HL-60/S4 (cell line): ENCODE measurements around the gene NDC80.

Experiments
- in situ Hi-C: fragments of 300-500 bp; cut with MboI; formaldehyde crosslinking; loops from 2 replicates; pipeline ENCODE4 v1.14.3; 2022; ENCODE audit warnings: low sequenced_read_pairs

NDC80 gene

DNA sequence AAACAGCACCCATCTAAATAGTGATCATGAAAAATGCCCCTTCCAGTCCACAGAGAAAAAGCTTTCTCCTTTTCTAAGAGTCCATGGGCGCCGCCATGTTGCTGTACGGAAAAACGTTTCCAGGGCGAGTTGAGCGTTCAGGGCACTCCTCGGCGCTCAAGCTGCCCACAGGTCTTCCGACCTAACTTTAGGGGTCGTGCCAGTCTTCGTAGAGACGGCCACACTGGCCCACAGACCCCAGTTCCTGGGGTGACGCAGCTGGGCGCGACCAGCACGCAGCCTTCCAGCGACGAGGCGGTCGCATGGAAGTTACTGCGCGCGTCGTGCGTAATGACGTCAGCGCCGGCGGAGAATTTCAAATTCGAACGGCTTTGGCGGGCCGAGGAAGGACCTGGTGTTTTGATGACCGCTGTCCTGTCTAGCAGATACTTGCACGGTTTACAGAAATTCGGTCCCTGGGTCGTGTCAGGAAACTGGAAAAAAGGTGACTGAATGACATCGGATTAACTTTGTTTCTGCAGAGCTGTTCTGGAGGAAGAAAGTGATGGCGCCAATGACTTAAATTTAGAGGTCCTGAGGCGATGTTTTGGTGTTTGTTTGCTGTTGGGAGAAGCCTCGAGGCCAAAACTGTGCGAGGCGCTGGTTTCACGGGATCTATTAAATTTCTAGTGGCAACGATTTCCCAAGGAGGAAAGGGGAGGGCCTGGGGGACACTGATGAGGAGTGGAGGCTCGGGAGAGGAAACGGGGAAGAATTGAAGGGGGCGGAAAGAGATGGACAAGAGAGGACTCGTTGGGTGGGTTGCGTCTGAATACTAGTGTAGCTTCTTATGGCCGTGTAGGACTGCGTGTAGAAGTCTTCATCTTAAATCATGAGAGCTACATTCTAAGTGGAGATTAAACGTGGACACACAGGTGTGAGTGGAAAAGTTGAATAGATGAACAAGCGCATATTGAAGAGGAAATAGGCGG is at the start of gene NDC80, which contains the start of gene METTL4:
Gene NDC80, plus strand, starts transcription at position 358 of the 971 bp plus-strand sequence. CDS start 1,429 bp downstream, outside the sequence.
Gene METTL4, minus strand, starts transcription at position 306 of the 971 bp plus-strand sequence. CDS start 4,289 bp downstream, outside the sequence.
- in situ Hi-C loops: no loop called here

DNA sequence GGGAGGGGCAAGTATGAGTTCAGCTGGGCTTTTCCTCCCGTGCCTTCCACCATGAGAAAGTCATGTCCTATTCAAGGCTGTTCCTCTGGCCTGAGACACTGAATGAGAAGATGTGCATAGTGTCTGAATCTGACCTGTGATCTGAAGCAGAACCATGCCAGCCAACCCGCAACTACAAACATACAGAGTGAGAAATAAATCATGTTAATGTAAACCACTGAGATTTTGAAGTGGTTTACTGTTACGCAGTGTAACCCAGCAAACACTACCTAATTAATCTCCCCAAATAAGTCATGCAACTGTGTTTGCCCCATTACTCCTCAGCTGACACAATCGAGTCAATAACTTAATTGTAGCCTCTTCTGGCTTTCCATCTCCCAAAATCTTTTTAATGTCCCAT is 49.2 kb upstream of the NDC80 start:
- in situ Hi-C loops: no loop called here

DNA sequence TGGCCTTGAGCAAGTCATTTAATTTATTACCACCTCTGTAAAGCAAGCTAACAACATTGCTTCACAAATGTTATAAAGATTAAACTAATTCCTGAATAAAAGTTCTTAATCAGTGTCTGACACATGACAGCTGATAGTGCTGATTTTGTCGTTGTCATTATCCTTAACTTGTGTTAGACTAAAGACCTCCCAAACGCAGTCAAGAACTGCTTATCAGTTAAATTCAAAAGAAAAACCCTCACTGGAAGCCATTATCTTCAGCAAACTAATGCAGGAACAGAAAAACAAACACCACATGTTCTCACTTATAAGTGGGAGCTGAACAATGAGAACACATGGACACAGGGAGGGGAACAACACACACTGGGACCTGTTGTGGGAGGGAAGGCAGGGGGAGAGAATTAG is 46.6 kb upstream of the NDC80 start:
- in situ Hi-C loops: loop anchor here (25.0 kb wide), 1 partner anchor 412 kb away; no protein-coding TSS in a partner anchor

- in situ Hi-C loops: loop anchor here (25.0 kb wide), 1 partner anchor 414 kb away; no protein-coding TSS in a partner anchor
Observed at GRCh38 chr18:2526329-2526728, 45.0 kb upstream of the NDC80 start.

DNA sequence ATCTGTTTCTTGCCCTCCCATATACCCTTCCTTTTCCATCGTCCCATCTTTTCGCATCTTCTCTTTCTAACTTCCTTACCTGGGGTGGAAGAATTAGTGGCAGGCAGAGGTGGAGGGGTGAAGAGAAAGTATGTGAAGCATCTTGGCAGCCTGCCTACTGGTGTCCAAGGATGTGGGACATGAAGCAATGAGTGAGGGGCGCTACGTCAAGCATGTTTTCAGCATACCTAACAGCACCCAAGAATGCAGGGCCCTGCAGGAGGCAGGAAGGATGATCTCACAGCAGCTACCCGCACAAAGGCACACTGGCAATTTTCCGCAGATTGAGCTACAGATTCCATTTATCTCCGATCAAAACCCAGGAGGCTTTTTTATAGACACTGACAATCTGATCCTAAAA is 42.2 kb upstream of the NDC80 start:
- in situ Hi-C loops: loop anchor here (25.0 kb wide), 1 partner anchor 417 kb away; no protein-coding TSS in a partner anchor

DNA sequence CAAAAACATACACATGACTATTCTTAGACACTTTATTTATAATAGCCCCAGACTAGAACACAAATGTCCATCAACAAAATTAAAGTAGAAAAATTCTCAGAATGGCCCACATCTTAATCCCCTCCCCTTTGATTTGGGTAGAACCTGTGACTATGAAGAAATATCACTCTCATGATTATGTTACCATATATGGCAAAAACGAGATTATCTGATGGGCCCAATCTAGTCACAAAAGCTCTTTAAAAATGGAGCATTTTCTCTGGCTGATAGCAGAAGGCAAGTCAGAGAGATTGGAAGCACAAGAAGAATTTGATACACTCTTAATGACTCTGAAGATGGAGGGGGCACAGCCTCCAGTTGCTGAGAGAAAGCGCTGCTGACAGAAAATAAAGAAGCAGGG is 39.6 kb upstream of the NDC80 start:
- in situ Hi-C loops: loop anchor here (25.0 kb wide), 1 partner anchor 419 kb away; no protein-coding TSS in a partner anchor

GRCh38 chr18:2532797-2533196 is 38.6 kb upstream of the NDC80 start:
- in situ Hi-C loops: loop anchor here (25.0 kb wide), 1 partner anchor 420 kb away; no protein-coding TSS in a partner anchor

DNA sequence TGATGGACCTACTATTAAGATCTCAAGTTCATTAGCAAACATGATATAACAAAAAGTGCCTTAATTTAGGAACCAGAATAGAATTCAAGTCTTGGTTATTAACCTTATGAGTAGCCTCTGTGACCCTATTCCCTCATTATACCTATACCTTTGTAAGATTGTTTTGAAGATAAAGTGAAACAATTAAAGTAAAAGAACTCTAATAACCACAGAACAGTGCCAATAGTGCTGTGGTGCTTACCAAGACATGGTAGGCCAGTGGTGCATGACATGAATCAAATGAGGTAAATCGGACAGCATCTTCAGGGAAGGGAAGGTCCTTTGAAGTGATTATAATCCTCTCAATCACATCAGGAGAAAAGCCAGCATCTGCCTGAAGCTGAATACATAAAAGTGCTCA is 36.5 kb upstream of the NDC80 start:
- in situ Hi-C loops: loop anchor here (25.0 kb wide), 1 partner anchor 423 kb away; no protein-coding TSS in a partner anchor

- in situ Hi-C loops: loop anchor here (25.0 kb wide), 1 partner anchor 423 kb away; no protein-coding TSS in a partner anchor
Observed at GRCh38 chr18:2535419-2535910, 35.9 kb upstream of the NDC80 start.

- in situ Hi-C loops: loop anchor here (25.0 kb wide), 1 partner anchor 424 kb away; no protein-coding TSS in a partner anchor
Observed at GRCh38 chr18:2536063-2536462, 35.3 kb upstream of the NDC80 start.

DNA sequence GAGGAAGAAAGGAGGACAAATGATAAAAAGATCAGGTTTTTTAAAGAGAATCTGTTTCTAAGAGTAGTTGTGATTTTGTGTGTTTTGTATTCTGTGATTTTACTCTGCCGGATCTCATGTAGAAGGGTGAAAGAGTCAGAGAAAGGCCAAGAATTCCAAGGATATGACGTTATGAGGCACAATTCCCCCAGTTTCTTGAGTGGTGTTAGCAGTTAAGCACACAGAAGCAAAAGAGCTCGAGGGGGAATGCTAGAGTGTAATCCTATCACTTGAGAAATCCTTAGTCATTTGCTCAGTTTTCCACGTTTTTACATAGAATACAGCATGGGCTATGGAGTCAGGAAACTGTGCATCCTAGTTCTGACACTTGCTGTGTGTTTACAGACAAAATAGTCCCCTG is 34.9 kb upstream of the NDC80 start:
- in situ Hi-C loops: loop anchor here (25.0 kb wide), 1 partner anchor 424 kb away; no protein-coding TSS in a partner anchor

- in situ Hi-C loops: loop anchor here (25.0 kb wide), 1 partner anchor 425 kb away; no protein-coding TSS in a partner anchor
Observed at GRCh38 chr18:2537296-2537695, 34.1 kb upstream of the NDC80 start.

DNA sequence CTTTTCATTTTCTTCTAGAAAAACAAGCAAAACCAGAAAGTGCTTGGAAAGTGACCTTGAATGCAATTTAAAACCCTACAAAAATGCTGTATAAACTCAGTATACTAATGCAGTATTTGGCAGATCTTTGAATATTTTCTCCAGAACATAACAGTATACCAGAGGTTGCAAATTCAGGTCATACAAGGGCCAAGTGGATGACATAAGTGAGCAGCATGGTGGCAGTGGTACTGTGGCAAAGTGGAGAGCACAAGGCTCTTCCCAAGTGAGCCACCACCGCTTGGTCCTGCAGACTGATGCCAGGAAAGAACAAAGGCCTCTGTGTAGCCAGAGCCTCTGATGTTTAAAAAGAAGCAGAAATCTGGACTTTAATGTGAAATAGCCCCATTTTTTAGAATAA is 33.1 kb upstream of the NDC80 start:
- in situ Hi-C loops: loop anchor here (25.0 kb wide), 1 partner anchor 426 kb away; no protein-coding TSS in a partner anchor

DNA sequence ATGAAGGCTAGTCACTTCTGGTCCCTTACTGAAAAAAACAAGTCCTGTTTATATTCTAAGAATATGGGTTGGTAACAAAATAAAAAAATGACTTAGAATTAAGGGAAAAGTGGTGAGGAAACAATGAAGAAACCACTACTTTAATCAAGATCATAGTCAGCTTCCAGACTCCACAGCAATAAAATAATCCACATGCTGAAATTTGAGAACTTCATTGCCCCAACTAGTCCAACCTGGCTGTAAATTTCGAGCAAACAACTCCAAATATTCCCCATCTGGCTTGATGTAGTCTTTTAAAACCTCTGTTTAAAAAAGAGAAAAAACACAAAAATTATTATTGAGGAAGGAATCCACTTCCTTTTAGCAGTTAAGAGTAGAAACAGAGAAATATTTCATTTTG is 32.5 kb upstream of the NDC80 start:
- in situ Hi-C loops: loop anchor here (25.0 kb wide), 1 partner anchor 427 kb away; no protein-coding TSS in a partner anchor

GRCh38 chr18:2540575-2540974 is 30.8 kb upstream of the NDC80 start:
- in situ Hi-C loops: loop anchor here (25.0 kb wide), 1 partner anchor 428 kb away; no protein-coding TSS in a partner anchor

- in situ Hi-C loops: loop anchor here (25.0 kb wide), 1 partner anchor 430 kb away; no protein-coding TSS in a partner anchor
Observed at GRCh38 chr18:2541925-2542563, 29.3 kb upstream of the NDC80 start.

GRCh38 chr18:2545155-2545554 is 26.2 kb upstream of the NDC80 start:
- in situ Hi-C loops: loop anchor here (25.0 kb wide), 1 partner anchor 433 kb away; no protein-coding TSS in a partner anchor

GRCh38 chr18:2547477-2548087 is 23.8 kb upstream of the NDC80 start:
- in situ Hi-C loops: loop anchor here (25.0 kb wide), 1 partner anchor 435 kb away; no protein-coding TSS in a partner anchor

DNA sequence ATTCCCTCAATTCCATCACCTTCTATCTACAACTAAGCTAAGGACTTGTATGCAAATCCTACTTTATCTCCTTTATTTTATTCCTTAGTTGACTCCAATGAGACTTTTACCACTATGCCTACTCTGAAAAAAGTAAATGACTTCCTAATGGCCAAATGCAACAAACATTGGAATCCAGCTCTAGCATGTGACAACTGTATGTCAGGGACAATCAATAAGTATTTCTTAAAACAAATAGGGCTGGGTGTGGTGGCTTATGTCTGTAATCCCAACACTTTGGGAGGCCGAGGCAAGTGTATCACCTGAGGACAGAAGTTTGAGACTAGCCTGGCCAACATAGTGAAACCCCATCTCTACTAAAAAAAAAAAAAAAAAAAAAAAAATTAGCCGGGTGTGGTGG is 21.9 kb upstream of the NDC80 start:
- in situ Hi-C loops: loop anchor here (25.0 kb wide), 1 partner anchor 437 kb away; no protein-coding TSS in a partner anchor

DNA sequence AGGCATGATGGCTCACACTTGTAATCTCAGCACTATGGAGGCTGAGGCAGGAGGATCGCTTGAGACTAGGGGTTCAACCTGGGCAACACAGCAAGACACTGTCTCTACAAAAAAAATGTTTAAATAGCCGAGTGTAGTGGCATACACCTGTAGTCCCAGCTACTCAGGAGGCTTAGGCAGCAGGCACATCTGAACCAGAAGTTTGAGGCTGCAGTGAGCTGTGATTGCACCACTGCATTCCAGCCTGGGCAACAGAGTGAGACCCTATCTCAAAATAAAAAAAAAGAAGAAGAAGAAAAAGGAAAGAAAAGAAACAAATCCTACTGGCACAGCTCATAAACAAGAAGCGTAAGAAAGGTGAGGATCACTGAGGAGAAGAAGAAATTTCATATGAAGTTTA is 19.9 kb upstream of the NDC80 start:
- in situ Hi-C loops: no loop called here
